Loucy (cell line): ENCODE measurements around the gene TTYH3.
"Not testable (repeated sequence)": the region's sequence is repeated elsewhere in the genome, so short reads cannot be mapped to it uniquely, and the experiment has no call there.

Experiments
- CTCF ChIP-seq: fragments of 200-600 bp; sonication (generic); conservative IDR thresholded peaks from 2 replicates; pipeline ENCODE4 v1.5.1; 2014; ENCODE audit warnings: mild to moderate bottlenecking, antibody characterized with exemption, low read length
- EZH2phosphoT487 ChIP-seq: fragments of 200-600 bp; IDR thresholded peaks from 2 replicates; pipeline ENCODE4 v1.6.1; 2018; ENCODE audit warnings: antibody characterized with exemption, mild to moderate bottlenecking, moderate library complexity, borderline replicate concordance

GRCh38 chr7:2673214-2673613 is 41.4 kb downstream of the TTYH3 start:
- TF ChIP-seq CTCF, EZH2phosphoT487: not testable (repeated sequence)
